K562 (cell line): ENCODE results near the gene ADAM10. TPM values are rescaled to one million over a fixed set of nuclear protein-coding genes. Genes with fewer than 3 reads are reported as not detected.

Experiments
- CBX1 ChIP-seq: sonication (generic); IDR thresholded peaks from 2 replicates; pipeline ENCODE4 v1.6.1; 2016; ENCODE audit warnings: antibody characterized with exemption, low read depth, mild to moderate bottlenecking
- CBX2 ChIP-seq: fragments of 200-600 bp; sonication (generic); IDR thresholded peaks from one replicate; pipeline ENCODE4 v1.6.1; 2012; ENCODE audit warnings: mild to moderate bottlenecking, low read length, inconsistent platforms; ENCODE audit not compliant: insufficient read depth, poor library complexity, severe bottlenecking
- DACH1 ChIP-seq: fragments of 450-650 bp; IDR thresholded peaks from 2 replicates; pipeline ENCODE4 v1.6.1; 2018; ENCODE audit not compliant: partially characterized antibody
- EHMT2 ChIP-seq: fragments of 450-650 bp; IDR thresholded peaks from 2 replicates; pipeline ENCODE4 v1.6.1; 2018; ENCODE audit warnings: antibody characterized with exemption
- ETV1 ChIP-seq: fragments of 450-650 bp; conservative IDR thresholded peaks from 2 replicates; pipeline ENCODE4 v1.6.1; 2016; ENCODE audit warnings: missing genetic modification characterization, control low read depth, low read depth, missing compliant biosample characterization
- FOXA3 ChIP-seq, 2 experiments: fragments of 450-650 bp in 1 of 2; sonication (generic) in 1 of 2; formaldehyde crosslinking; IDR thresholded peaks in 1 of 2; conservative IDR thresholded peaks in 1 of 2; 2 replicates each; pipeline versions ENCODE4 v1.4.0 to v1.8.0; 2020 to 2022; ENCODE audit warnings: mild to moderate bottlenecking in 2 of 2, missing genetic modification reagents in 1 of 2
- HMG20A ChIP-seq: fragments of 450-650 bp; formaldehyde crosslinking; conservative IDR thresholded peaks from 2 replicates; pipeline ENCODE4 v1.4.0; 2020; ENCODE audit warnings: mild to moderate bottlenecking, mixed read lengths
- KDM2B ChIP-seq: fragments of 250-450 bp; sonication (Bioruptor Pico); IDR thresholded peaks from 2 replicates; pipeline ENCODE4 v1.8.0; 2021; ENCODE audit warnings: mild to moderate bottlenecking, moderate library complexity
- MNT ChIP-seq, 2 experiments: fragments of 450-650 bp; conservative IDR thresholded peaks; 2 replicates each; pipeline ENCODE4 v1.6.1; 2017; ENCODE audit warnings: mild to moderate bottlenecking in 2 of 2, moderate library complexity in 2 of 2
- NFRKB ChIP-seq: fragments of 450-650 bp; IDR thresholded peaks from 2 replicates; pipeline ENCODE4 v1.6.1; 2016; ENCODE audit warnings: low read depth
- NRF1 ChIP-seq, 2 experiments: fragments of 450-650 bp; IDR thresholded peaks in 1 of 2; conservative IDR thresholded peaks in 1 of 2; 2 replicates each; pipeline ENCODE4 v1.6.1; 2014; ENCODE audit warnings: mild to moderate bottlenecking in 2 of 2
- POLR2H ChIP-seq: IDR thresholded peaks from 2 replicates; pipeline ENCODE4 v1.6.1; 2016; ENCODE audit warnings: missing genetic modification characterization, low read depth, mild to moderate bottlenecking, control low read depth, missing compliant biosample characterization, moderate library complexity
- SMARCA4 ChIP-seq: fragments of 450-650 bp; IDR thresholded peaks from 2 replicates; pipeline ENCODE4 v1.6.1; 2016
- TSC22D4 ChIP-seq: fragments of 450-650 bp; IDR thresholded peaks from 2 replicates; pipeline ENCODE4 v1.6.1; 2016; ENCODE audit warnings: missing genetic modification characterization, missing biosample characterization, control low read depth
- ZBTB26 ChIP-seq: fragments of 450-650 bp; formaldehyde crosslinking; IDR thresholded peaks from 2 replicates; pipeline ENCODE4 v1.4.0; 2022; ENCODE audit warnings: missing genetic modification characterization
- ZBTB5 ChIP-seq: fragments of 450-650 bp; IDR thresholded peaks from 2 replicates; pipeline ENCODE4 v1.6.1; 2017; ENCODE audit warnings: antibody characterized with exemption
- ZFX ChIP-seq: sonication (generic); formaldehyde crosslinking; IDR thresholded peaks from 2 replicates; pipeline ENCODE4 v1.8.0; 2022; ENCODE audit warnings: mild to moderate bottlenecking, missing genetic modification reagents, moderate library complexity
- ZMIZ1 ChIP-seq, 2 experiments: fragments of 150-350 bp in 1 of 2; IDR thresholded peaks; 2 replicates each; pipeline ENCODE4 v1.6.1; 2012 to 2016; ENCODE audit warnings: low read depth in 2 of 2, low read length in 2 of 2, mild to moderate bottlenecking in 1 of 2, moderate library complexity in 1 of 2
- ZNF324 ChIP-seq: fragments of 250-450 bp; sonication (Bioruptor Pico); IDR thresholded peaks from 2 replicates; pipeline ENCODE4 v1.4.0; 2020; ENCODE audit warnings: mild to moderate bottlenecking
- ZNF764 ChIP-seq: fragments of 250-450 bp; sonication (Bioruptor Pico); IDR thresholded peaks from 2 replicates; pipeline ENCODE4 v1.4.0; 2020; ENCODE audit warnings: low read depth, mild to moderate bottlenecking, moderate library complexity
- polyA plus RNA-seq, 8 experiments: library from polyadenylated mRNA; depleted of rRNA in 4 of 8; stranded (reverse) in 5 of 8; unstranded in 3 of 8; fragments of >200 nt; fragmentation: Nextera tagmentation in 2 of 8; fragmentation: Illumina TruSeq in 1 of 8; extraction: Ambion mirVana in 2 of 8; extraction: Trizol in 1 of 8; gene quantifications; 2 replicates each; pipeline versions ENCODE4 v1.2.1 to v1.2.3, GENCODE V29; 2011 to 2014; ENCODE audit warnings: inconsistent platforms in 1 of 8, missing spikeins in 1 of 8
- total RNA-seq, 7 experiments: library from RNA; depleted of rRNA in 6 of 7; stranded (reverse); fragments of >200 nt in 6 of 7; fragmentation: Illumina TruSeq in 2 of 7; extraction: Trizol in 2 of 7; gene quantifications; 2 replicates each; pipeline versions ENCODE4 v1.2.1 to v1.2.3, GENCODE V29; 2011 to 2021; ENCODE audit warnings: low replicate concordance in 1 of 7

The ADAM10 gene
- total and polyA plus RNA-seq, 9 of the 15 experiments (the other 6 are each of a cell fraction or from before 2014, with no cell fraction given): 11.9 to 152 (median 57.3) TPM

- TF ChIP-seq ZBTB26: peak; percentile 75; the same call in 1 of the 2 replicates
- no peak for TF ChIP-seq TSC22D4 (tag)
- peak; percentile 60 for TF ChIP-seq ZFX (CRISPR knock-in tag)
- peak; percentile 100 for TF ChIP-seq NRF1 (conservative IDR thresholded peaks at IDR 0.05 in 1 of 2, IDR thresholded peaks at IDR 0.05 in 1 of 2)
- no peak for TF ChIP-seq ZNF324 (CRISPR knock-in tag)
- TF ChIP-seq HMG20A (CRISPR knock-in tag): no peak
- peak; percentile 30; the same call in 1 of the 2 replicates for TF ChIP-seq NFRKB
- TF ChIP-seq DACH1: no peak
- no peak for TF ChIP-seq ZNF764
- peak; percentile 60; the same call in 1 of the 2 replicates for TF ChIP-seq ETV1
- no peak; the same call in 1 of the 2 replicates for TF ChIP-seq CBX1
- TF ChIP-seq CBX2: no peak
- peak; percentile 76 for TF ChIP-seq POLR2H (tag)
- no peak for TF ChIP-seq EHMT2
- peak; percentile 94 to 96 for TF ChIP-seq MNT (conservative IDR thresholded peaks at IDR 0.05)
- TF ChIP-seq SMARCA4: no peak
- TF ChIP-seq ZBTB5: no peak
- no peak for TF ChIP-seq ZMIZ1 (IDR thresholded peaks at IDR 0.05; ENCODE audit: low read depth in 2 of 2, low read length in 2 of 2)
- peak; percentile 14; the same call in 1 of the 2 replicates for TF ChIP-seq KDM2B (CRISPR knock-in tag)
- no peak for TF ChIP-seq FOXA3 (CRISPR knock-in tag; conservative IDR thresholded peaks at IDR 0.05 in 1 of 2, IDR thresholded peaks at IDR 0.05 in 1 of 2)
These were observed at the start of gene ADAM10 (continued) for GRCh38 chr15:58749532-58750337.
